ENCODE results near the gene GNAQ.

DNA sequence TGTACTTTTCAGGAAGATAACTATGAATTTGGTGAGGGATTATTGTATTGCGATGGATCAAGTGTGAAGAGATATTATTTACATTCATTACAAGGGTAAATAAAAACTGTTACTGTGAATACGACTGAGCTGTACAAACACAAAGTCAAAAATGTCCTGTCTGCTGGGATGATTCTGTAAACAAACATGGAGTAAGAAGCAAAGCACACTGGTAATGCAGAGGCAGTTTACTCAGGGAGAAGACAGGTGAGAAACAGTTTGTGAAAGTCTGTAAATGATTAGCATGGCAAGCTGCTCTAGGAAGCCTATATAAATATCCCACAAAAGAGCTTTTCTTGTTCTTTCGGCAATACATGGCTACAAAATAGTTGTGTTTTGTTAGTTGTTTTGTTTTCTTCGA lies 268.0 kb downstream of the GNAQ start:
- TF ChIP-seq, protein P1, sequence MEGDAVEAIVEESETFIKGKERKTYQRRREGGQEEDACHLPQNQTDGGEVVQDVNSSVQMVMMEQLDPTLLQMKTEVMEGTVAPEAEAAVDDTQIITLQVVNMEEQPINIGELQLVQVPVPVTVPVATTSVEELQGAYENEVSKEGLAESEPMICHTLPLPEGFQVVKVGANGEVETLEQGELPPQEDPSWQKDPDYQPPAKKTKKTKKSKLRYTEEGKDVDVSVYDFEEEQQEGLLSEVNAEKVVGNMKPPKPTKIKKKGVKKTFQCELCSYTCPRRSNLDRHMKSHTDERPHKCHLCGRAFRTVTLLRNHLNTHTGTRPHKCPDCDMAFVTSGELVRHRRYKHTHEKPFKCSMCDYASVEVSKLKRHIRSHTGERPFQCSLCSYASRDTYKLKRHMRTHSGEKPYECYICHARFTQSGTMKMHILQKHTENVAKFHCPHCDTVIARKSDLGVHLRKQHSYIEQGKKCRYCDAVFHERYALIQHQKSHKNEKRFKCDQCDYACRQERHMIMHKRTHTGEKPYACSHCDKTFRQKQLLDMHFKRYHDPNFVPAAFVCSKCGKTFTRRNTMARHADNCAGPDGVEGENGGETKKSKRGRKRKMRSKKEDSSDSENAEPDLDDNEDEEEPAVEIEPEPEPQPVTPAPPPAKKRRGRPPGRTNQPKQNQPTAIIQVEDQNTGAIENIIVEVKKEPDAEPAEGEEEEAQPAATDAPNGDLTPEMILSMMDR (IDR thresholded peaks at IDR 0.05): no peak
- TF ChIP-seq FOXK1 (CRISPR knock-in tag; IDR thresholded peaks at IDR 0.05) (no peak), TCF7 (CRISPR knock-in tag; IDR thresholded peaks at IDR 0.05; ENCODE audit: low read depth) (no peak), ZNF423 (CRISPR knock-in tag; IDR thresholded peaks at IDR 0.05) (no peak), FOXJ3 (CRISPR knock-in tag; IDR thresholded peaks at IDR 0.05; ENCODE audit: borderline replicate concordance) (no peak), IRF2 (CRISPR knock-in tag; IDR thresholded peaks at IDR 0.05; ENCODE audit: borderline replicate concordance, low read depth) (no peak), CREB1 (CRISPR knock-in tag; IDR thresholded peaks at IDR 0.05) (no peak)
- TF ChIP-seq, protein P2, sequence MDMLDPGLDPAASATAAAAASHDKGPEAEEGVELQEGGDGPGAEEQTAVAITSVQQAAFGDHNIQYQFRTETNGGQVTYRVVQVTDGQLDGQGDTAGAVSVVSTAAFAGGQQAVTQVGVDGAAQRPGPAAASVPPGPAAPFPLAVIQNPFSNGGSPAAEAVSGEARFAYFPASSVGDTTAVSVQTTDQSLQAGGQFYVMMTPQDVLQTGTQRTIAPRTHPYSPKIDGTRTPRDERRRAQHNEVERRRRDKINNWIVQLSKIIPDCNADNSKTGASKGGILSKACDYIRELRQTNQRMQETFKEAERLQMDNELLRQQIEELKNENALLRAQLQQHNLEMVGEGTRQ (CRISPR knock-in tag; IDR thresholded peaks at IDR 0.05): no peak
- TF ChIP-seq, protein P3, sequence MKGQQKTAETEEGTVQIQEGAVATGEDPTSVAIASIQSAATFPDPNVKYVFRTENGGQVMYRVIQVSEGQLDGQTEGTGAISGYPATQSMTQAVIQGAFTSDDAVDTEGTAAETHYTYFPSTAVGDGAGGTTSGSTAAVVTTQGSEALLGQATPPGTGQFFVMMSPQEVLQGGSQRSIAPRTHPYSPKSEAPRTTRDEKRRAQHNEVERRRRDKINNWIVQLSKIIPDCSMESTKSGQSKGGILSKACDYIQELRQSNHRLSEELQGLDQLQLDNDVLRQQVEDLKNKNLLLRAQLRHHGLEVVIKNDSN (CRISPR knock-in tag; IDR thresholded peaks at IDR 0.05): no peak
- TF ChIP-seq, protein P4, sequence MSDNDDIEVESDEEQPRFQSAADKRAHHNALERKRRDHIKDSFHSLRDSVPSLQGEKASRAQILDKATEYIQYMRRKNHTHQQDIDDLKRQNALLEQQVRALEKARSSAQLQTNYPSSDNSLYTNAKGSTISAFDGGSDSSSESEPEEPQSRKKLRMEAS (CRISPR knock-in tag; IDR thresholded peaks at IDR 0.05): no peak
- TF ChIP-seq, protein P5, sequence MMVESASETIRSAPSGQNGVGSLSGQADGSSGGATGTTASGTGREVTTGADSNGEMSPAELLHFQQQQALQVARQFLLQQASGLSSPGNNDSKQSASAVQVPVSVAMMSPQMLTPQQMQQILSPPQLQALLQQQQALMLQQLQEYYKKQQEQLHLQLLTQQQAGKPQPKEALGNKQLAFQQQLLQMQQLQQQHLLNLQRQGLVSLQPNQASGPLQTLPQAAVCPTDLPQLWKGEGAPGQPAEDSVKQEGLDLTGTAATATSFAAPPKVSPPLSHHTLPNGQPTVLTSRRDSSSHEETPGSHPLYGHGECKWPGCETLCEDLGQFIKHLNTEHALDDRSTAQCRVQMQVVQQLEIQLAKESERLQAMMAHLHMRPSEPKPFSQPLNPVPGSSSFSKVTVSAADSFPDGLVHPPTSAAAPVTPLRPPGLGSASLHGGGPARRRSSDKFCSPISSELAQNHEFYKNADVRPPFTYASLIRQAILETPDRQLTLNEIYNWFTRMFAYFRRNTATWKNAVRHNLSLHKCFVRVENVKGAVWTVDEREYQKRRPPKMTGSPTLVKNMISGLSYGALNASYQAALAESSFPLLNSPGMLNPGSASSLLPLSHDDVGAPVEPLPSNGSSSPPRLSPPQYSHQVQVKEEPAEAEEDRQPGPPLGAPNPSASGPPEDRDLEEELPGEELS (CRISPR knock-in tag; IDR thresholded peaks at IDR 0.05): no peak
- TF ChIP-seq, protein P6, sequence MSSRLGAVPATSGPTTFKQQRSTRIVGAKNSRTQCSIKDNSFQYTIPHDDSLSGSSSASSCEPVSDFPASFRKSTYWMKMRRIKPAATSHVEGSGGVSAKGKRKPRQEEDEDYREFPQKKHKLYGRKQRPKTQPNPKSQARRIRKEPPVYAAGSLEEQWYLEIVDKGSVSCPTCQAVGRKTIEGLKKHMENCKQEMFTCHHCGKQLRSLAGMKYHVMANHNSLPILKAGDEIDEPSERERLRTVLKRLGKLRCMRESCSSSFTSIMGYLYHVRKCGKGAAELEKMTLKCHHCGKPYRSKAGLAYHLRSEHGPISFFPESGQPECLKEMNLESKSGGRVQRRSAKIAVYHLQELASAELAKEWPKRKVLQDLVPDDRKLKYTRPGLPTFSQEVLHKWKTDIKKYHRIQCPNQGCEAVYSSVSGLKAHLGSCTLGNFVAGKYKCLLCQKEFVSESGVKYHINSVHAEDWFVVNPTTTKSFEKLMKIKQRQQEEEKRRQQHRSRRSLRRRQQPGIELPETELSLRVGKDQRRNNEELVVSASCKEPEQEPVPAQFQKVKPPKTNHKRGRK (CRISPR knock-in tag; IDR thresholded peaks at IDR 0.05; ENCODE audit: borderline replicate concordance): no peak

Data from WTC11 (cell line).